ENCODE results near the gene TFDP1.
"Not testable (repeated sequence)": the region's sequence is repeated elsewhere in the genome, so short reads cannot be mapped to it uniquely, and the experiment has no call there.

The TFDP1 gene

GRCh38 chr13:113609616-113610015, 25.1 kb downstream of the TFDP1 start:
- intact Hi-C loops (cut with DNase I) = no loop called here
- DNase-seq = peak in 2 of 10 donors; percentile 64

GRCh38 chr13:113610266-113610665, 25.7 kb downstream of the TFDP1 start:
- peak in 1 of 10 donors; percentile 64 for DNase-seq
- intact Hi-C loops (cut with DNase I) = no loop called here

- intact Hi-C loops (cut with DNase I) = no loop called here
- no peak for DNase-seq
These were observed 27.4 kb downstream of the TFDP1 start for GRCh38 chr13:113611996-113612395.

- no peak for DNase-seq
- intact Hi-C loops (cut with DNase I) = no loop called here
These were observed 28.1 kb downstream of the TFDP1 start for GRCh38 chr13:113612607-113613006.

GRCh38 chr13:113613789-113614379, 29.3 kb downstream of the TFDP1 start:
- peak in 1 of 10 donors; percentile 11 for DNase-seq
- intact Hi-C loops (cut with DNase I) = no loop called here

GRCh38 chr13:113616281-113616906, 31.8 kb downstream of the TFDP1 start:
- DNase-seq = peak in 3 of 10 donors; percentile 37 to 78 (median 59)
- intact Hi-C loops (cut with DNase I) = no loop called here

GRCh38 chr13:113616991-113617749, 32.6 kb downstream of the TFDP1 start:
- DNase-seq = peak in 3 of 10 donors; percentile 58 to 79 (median 62)

GRCh38 chr13:113617961-113618360, 33.4 kb downstream of the TFDP1 start:
- intact Hi-C loops (cut with DNase I) = no loop called here
- DNase-seq = peak in 2 of 10 donors; percentile 8 to 9

More at GRCh38 chr13:113616991-113617749, 32.6 kb downstream of the TFDP1 start:
- intact Hi-C loops (cut with DNase I) = no loop called here

GRCh38 chr13:113618455-113618854, 33.9 kb downstream of the TFDP1 start:
- DNase-seq = peak in 3 of 10 donors; percentile 44 to 55 (median 49)
- intact Hi-C loops (cut with DNase I) = no loop called here

- intact Hi-C loops (cut with DNase I) = no loop called here
- peak in 3 of 10 donors; percentile 63 to 73 (median 65) for DNase-seq
These were observed 35.7 kb downstream of the TFDP1 start for GRCh38 chr13:113620036-113620796.

- intact Hi-C loops (cut with DNase I) = no loop called here
- peak in 3 of 10 donors; percentile 55 to 63 (median 59) for DNase-seq
These were observed 36.5 kb downstream of the TFDP1 start for GRCh38 chr13:113621046-113621445.

- intact Hi-C loops (cut with DNase I) = not testable (repeated sequence)
- peak in 7 of 10 donors; percentile 22 to 92 (median 39) for DNase-seq
These were observed 36.9 kb downstream of the TFDP1 start for GRCh38 chr13:113621498-113621897.

- peak in 3 of 10 donors; percentile 24 to 58 (median 47) for DNase-seq
- intact Hi-C loops (cut with DNase I) = not testable (repeated sequence)
These were observed 37.5 kb downstream of the TFDP1 start for GRCh38 chr13:113621986-113622550.

- peak in 3 of 10 donors; percentile 58 to 78 (median 69) for DNase-seq
These were observed 38.4 kb downstream of the TFDP1 start for GRCh38 chr13:113622791-113623490.

GRCh38 chr13:113623491-113624234, 39.1 kb downstream of the TFDP1 start:
- DNase-seq = peak in 3 of 10 donors; percentile 55 to 79 (median 77)
- intact Hi-C loops (cut with DNase I) = no loop called here

More at GRCh38 chr13:113622791-113623490, 38.4 kb downstream of the TFDP1 start:
- intact Hi-C loops (cut with DNase I) = no loop called here

- intact Hi-C loops (cut with DNase I) = no loop called here
- DNase-seq = peak in 1 of 10 donors; percentile 8
These were observed 39.7 kb downstream of the TFDP1 start for GRCh38 chr13:113624235-113624587.

GRCh38 chr13:113624640-113625304, 40.2 kb downstream of the TFDP1 start:
- intact Hi-C loops (cut with DNase I); DNase-seq: not testable (repeated sequence)

Measured in posterior cingulate gyrus (tissue), 11 donors.